ENCODE measurements around the gene HTR1B.

The HTR1B gene

DNA sequence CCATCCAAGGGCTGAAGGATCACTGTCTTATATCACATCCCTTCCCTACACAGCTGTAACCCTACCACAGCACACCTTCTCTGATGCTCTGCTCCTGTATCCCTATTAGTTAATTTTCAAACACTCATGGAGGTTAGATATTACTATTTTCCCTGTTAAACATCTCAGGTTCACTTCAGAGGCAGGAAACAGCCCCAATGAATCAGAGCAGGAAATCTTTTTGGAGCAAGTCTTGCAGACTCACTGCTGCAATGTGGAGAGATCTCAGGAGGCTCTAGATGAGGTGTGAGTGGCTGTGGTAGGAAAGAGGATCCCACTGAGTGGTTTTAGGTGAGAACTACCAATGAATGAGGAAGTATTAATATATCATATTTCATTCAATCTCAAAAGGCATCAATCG lies 19.7 kb upstream of the HTR1B start:
- no peak for DNase-seq (ENCODE audit: low spot score)
- TF ChIP-seq CTCF (IDR thresholded peaks at IDR 0.05): no peak

GRCh38 chr6:77474973-77475372 lies 11.7 kb upstream of the HTR1B start:
- Histone ChIP-seq H3K27ac (no peak overlapping the region), H3K4me3 (no peak overlapping the region)
- TF ChIP-seq CTCF (IDR thresholded peaks at IDR 0.05): no peak
- no peak for DNase-seq (ENCODE audit: low spot score)

More for the DNA sequence above, 19.7 kb upstream of the HTR1B start:
- Histone ChIP-seq H3K4me3 (no peak overlapping the region), H3K27ac (no peak overlapping the region)

DNA sequence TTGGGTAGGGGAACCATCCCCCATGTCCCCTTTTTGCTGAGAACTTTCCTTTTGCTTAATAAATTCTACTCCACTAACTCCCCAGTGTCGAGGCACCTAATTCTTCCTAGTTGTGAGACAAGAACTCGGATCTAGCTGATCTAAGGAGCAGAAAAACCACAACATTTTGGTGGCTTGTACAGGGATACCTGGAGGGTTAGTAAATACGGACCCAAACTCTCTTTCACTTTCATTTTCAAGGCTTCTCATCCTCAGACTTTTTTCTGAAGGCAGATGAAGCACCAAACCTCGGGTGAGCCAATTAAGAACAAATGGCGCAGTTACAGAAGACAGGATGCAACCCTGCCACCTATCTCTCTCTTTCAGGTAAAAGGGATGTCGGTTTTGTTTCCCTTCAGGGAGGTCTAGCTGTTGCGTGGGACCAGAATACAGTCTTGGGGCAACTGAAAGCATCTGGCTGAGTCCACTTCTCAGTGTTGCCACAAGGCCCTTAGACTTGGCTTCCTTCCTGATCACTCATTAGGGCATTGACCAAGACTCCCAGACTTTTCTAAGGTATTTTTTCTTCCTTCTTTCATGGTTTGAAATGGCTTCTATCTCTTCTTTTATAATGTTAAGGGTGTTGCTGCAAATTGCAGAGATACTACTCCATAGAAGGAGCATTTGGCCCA lies 11.1 kb upstream of the HTR1B start:
- no peak overlapping the region for H3K27ac ChIP-seq
- H3K4me3 ChIP-seq: no peak overlapping the region
- no peak for TF ChIP-seq CTCF (IDR thresholded peaks at IDR 0.05)
- no peak for DNase-seq (ENCODE audit: low spot score)

DNA sequence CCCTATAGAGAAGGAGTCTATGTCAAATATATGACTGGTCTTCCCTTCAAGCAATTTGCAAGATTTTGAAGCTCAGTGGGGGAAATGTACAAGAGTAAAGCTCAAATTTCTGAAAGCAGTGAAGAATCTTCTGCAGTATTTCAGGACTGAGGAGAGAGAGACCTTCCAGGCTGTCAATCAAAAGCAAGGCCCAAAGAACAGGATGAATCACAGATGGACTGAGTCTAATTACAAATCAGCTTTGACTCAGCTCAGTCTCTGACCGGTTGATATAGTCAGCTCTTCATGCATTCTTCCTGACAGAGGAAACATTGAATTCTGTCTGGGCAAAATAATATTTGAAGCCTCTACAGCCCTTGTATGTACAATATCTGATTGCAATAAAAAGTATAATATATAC lies 7.7 kb upstream of the HTR1B start:
- Histone ChIP-seq H3K4me3 (no peak overlapping the region), H3K27ac (no peak overlapping the region)
- DNase-seq (ENCODE audit: low spot score): no peak
- TF ChIP-seq CTCF (IDR thresholded peaks at IDR 0.05): no peak

- no peak for TF ChIP-seq CTCF (IDR thresholded peaks at IDR 0.05)
These were observed 5.6 kb upstream of the HTR1B start for GRCh38 chr6:77468939-77469338.

GRCh38 chr6:77466451-77467437 lies 3.5 kb upstream of the HTR1B start:
- TF ChIP-seq CTCF (IDR thresholded peaks at IDR 0.05): no peak
- Histone ChIP-seq H3K4me3 (peak overlapping the region; percentile 74), H3K27ac (peak overlapping the region; percentile 72 to 94)
- DNase-seq (ENCODE audit: low spot score): no peak

More at GRCh38 chr6:77468939-77469338, 5.6 kb upstream of the HTR1B start:
- H3K4me3 ChIP-seq: no peak overlapping the region
- no peak overlapping the region for H3K27ac ChIP-seq
- no peak for DNase-seq (ENCODE audit: low spot score)

Measured in coronary artery (tissue), 2 donors.